ENCODE results near the gene ATG5. TPM values are rescaled to one million over a fixed set of nuclear protein-coding genes. Genes with fewer than 3 reads are reported as not detected.
A peak's percentile ranks its signal among the peaks of the same experiment; 100 is the strongest.

ATG5 gene
- total and polyA plus RNA-seq, 9 of the 15 experiments (the other 6 are each of a cell fraction or from before 2014, with no cell fraction given) = 29.0 to 80.0 (median 53.2) TPM

- TF ChIP-seq POU5F1 (IDR thresholded peaks at IDR 0.05; ENCODE audit: borderline replicate concordance, low read depth, low read length, partially characterized antibody) (no peak), ZNF146 (CRISPR knock-in tag; IDR thresholded peaks at IDR 0.05; ENCODE audit: unreplicated experiment) (no peak), NCOA6 (IDR thresholded peaks at IDR 0.05) (no peak), C11orf30 (IDR thresholded peaks at IDR 0.05; ENCODE audit: low read depth) (peak; percentile 74), E2F4 (CRISPR knock-in tag; IDR thresholded peaks at IDR 0.05; ENCODE audit: low read depth) (no peak), CBX2 (IDR thresholded peaks at IDR 0.05; ENCODE audit: insufficient read depth, low read length, poor library complexity, severe bottlenecking) (no peak), CREB3L1 (IDR thresholded peaks at IDR 0.05; ENCODE audit: borderline replicate concordance, low read depth) (no peak), ZFP36 (IDR thresholded peaks at IDR 0.05; ENCODE audit: low read depth, low read length, partially characterized antibody) (no peak), RCOR1 (IDR thresholded peaks at IDR 0.05; ENCODE audit: borderline replicate concordance in 1 of 2, low read depth in 2 of 2, low read length in 2 of 2) (no peak), HES1 (IDR thresholded peaks at IDR 0.05; ENCODE audit: low read depth) (no peak), MTF1 (CRISPR knock-in tag; IDR thresholded peaks at IDR 0.05; ENCODE audit: borderline replicate concordance) (no peak), NFE2L1 (tag; IDR thresholded peaks at IDR 0.05; ENCODE audit: borderline replicate concordance, low read depth) (no peak; the same call in 1 of the 2 replicates), EZH2 (IDR thresholded peaks at IDR 0.05; ENCODE audit: borderline replicate concordance, low read depth, low read length) (no peak), PCBP1 (IDR thresholded peaks at IDR 0.05; ENCODE audit: low read depth, low read length, poor library complexity, severe bottlenecking) (no peak), HEY1 (CRISPR knock-in tag; IDR thresholded peaks at IDR 0.05; ENCODE audit: borderline replicate concordance) (no peak), DLX4 (CRISPR knock-in tag; IDR thresholded peaks at IDR 0.05) (no peak), ZNF217 (CRISPR knock-in tag; IDR thresholded peaks at IDR 0.05) (no peak), CGGBP1 (CRISPR knock-in tag; IDR thresholded peaks at IDR 0.05) (no peak), GTF2F1 (IDR thresholded peaks at IDR 0.05; ENCODE audit: low read depth, low read length) (no peak), SMARCE1 (IDR thresholded peaks at IDR 0.05) (peak; percentile 65; the same call in 1 of the 2 replicates), THAP12 (CRISPR knock-in tag; IDR thresholded peaks at IDR 0.05) (no peak)
Measured at GRCh38 chr6:106146852-106147351, 178.7 kb downstream of the ATG5 start (continued).

Data from K562 (cell line).